ENCODE measurements around the gene SLF2.

DNA sequence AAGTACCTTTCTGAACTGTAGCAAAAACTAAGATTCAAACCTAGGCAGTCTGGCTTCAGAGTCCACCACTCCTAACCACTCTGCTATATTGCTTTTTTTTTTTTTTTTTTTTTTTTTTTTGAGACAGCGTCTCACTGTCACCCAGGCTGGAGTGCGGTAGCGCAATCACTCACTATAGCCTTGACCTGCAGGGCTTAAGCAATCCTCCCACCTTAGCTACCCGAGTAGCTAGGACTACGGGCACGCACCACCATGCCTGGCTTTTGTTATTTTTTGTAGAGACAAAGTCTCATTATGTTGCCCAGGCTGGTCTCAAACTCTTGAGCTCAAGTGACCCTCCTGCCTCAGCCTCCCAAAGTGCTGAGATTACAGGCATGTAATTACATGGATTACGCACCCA is 10.1 kb upstream of the SLF2 start:
- TF ChIP-seq JUND (IDR thresholded peaks at IDR 0.05) = no peak
- TF ChIP-seq TCF7L2 (IDR thresholded peaks at IDR 0.05; ENCODE audit: borderline replicate concordance, extremely low read depth, insufficient read depth, insufficient read length) = no peak

All from HCT116 (cell line).